IMR-90 (cell line): ENCODE measurements around the gene GDF15. TPM values are rescaled to one million over a fixed set of nuclear protein-coding genes. Genes with fewer than 3 reads are reported as not detected.

Experiments used
- ATAC-seq: fragments of 200-7000 bp; cut with Tn5 transposase; 2 replicates; pipeline ENCODE4 v1.9.1; 2020; ENCODE audit warnings: low read depth, mild to moderate bottlenecking, moderate library complexity
- BruUV-seq: library from RNA; stranded (reverse); fragments of 400-500 nt; replicated peaks from 2 replicates; lab custom pipeline; 2021; lab: Mats Ljungman, UMichigan
- CTCF ChIA-PET: fragments of 300-600 bp; formaldehyde crosslinking; extraction: SDS; loops from one replicate; lab custom pipeline; 2021; ENCODE audit warnings: antibody characterized with exemption; lab: Yijun Ruan, JAX
- POLR2A ChIA-PET: fragments of 300-600 bp; sonication (Branson Sonifier 250); formaldehyde crosslinking; loops from one replicate; lab custom pipeline; 2022; ENCODE audit warnings: antibody characterized with exemption; ENCODE audit not compliant: unreplicated experiment; lab: Charles Lee
- DNase-seq: peaks from one replicate; pipeline ENCODE4 v3.0.0; 2013
- H2AFZ ChIP-seq: replicated peaks from 2 replicates; pipeline ENCODE3; 2013; ENCODE audit warnings: low read length, mild to moderate bottlenecking; ENCODE audit not compliant: poor library complexity
- H2AK5ac ChIP-seq: 2 replicates; pipeline ENCODE4 v1.6.1; 2013; ENCODE audit warnings: low read depth, low read length, inconsistent platforms
- H2AK9ac ChIP-seq: replicated peaks from 2 replicates; pipeline ENCODE3; 2013; ENCODE audit warnings: mild to moderate bottlenecking, low read depth, low read length, moderate library complexity; ENCODE audit not compliant: poor library complexity
- H2BK120ac ChIP-seq: 2 replicates; pipeline ENCODE4 v1.6.1; 2013; ENCODE audit warnings: low read depth, low read length, inconsistent platforms
- H2BK15ac ChIP-seq: 3 replicates; pipeline ENCODE4 v1.6.1; 2013; ENCODE audit warnings: low read depth, low read length, inconsistent platforms
- H2BK20ac ChIP-seq: 2 replicates; pipeline ENCODE4 v1.6.1; 2013; ENCODE audit warnings: low read depth, mild to moderate bottlenecking, inconsistent platforms, low read length, moderate library complexity
- H2BK5ac ChIP-seq: 2 replicates; pipeline ENCODE4 v1.6.1; 2013; ENCODE audit warnings: mild to moderate bottlenecking, low read depth, low read length, inconsistent platforms; ENCODE audit not compliant: poor library complexity, severe bottlenecking
- H3K14ac ChIP-seq: replicated peaks from 2 replicates; pipeline ENCODE4 v1.6.1; 2013; ENCODE audit warnings: low read depth, low read length, inconsistent platforms
- H3K18ac ChIP-seq: 2 replicates; pipeline ENCODE4 v1.6.1; 2013; ENCODE audit warnings: low read depth, low read length, control low read depth
- H3K23ac ChIP-seq: 2 replicates; pipeline ENCODE4 v1.6.1; 2013; ENCODE audit warnings: low read depth, low read length, inconsistent platforms
- H3K27ac ChIP-seq: 2 replicates; pipeline ENCODE4 v1.5.1; 2013; ENCODE audit warnings: mild to moderate bottlenecking, control low read depth, low read length; ENCODE audit not compliant: insufficient read depth
- H3K27me3 ChIP-seq: 2 replicates; pipeline ENCODE4 v1.6.1; 2013; ENCODE audit warnings: low read length; ENCODE audit not compliant: control insufficient read depth, insufficient read depth
- H3K36me3 ChIP-seq: 2 replicates; pipeline ENCODE4 v1.6.1; 2013; ENCODE audit warnings: low read length, mixed read lengths; ENCODE audit not compliant: control insufficient read depth, insufficient read depth
- H3K4ac ChIP-seq: 2 replicates; pipeline ENCODE4 v1.6.1; 2013; ENCODE audit warnings: low read depth, low read length, inconsistent platforms
- H3K4me1 ChIP-seq: 2 replicates; pipeline ENCODE4 v1.6.1; 2013; ENCODE audit warnings: low read length, mixed read lengths; ENCODE audit not compliant: control insufficient read depth, insufficient read depth
- H3K4me2 ChIP-seq: 2 replicates; pipeline ENCODE4 v1.6.1; 2013; ENCODE audit warnings: low read depth, mild to moderate bottlenecking, control low read depth, low read length, moderate library complexity
- H3K4me3 ChIP-seq: 2 replicates; pipeline ENCODE4 v1.5.1; 2013; ENCODE audit warnings: low read depth, mild to moderate bottlenecking, control low read depth, low read length, moderate library complexity; ENCODE audit not compliant: insufficient read depth
- H3K56ac ChIP-seq: 2 replicates; pipeline ENCODE4 v1.6.1; 2013; ENCODE audit warnings: low read length, inconsistent platforms; ENCODE audit not compliant: insufficient read depth; ENCODE audit errors: extremely low read depth
- H3K79me1 ChIP-seq, 2 experiments: 2 replicates each; pipeline ENCODE4 v1.6.1; 2013; ENCODE audit warnings: low read length in 2 of 2, inconsistent platforms in 1 of 2, low read depth in 1 of 2
- H3K9ac ChIP-seq: 2 replicates; pipeline ENCODE4 v1.6.1; 2013; ENCODE audit warnings: low read depth, low read length, control low read depth
- H3K9me1 ChIP-seq: 2 replicates; pipeline ENCODE4 v1.6.1; 2013; ENCODE audit warnings: low read length, inconsistent platforms; ENCODE audit not compliant: insufficient read depth
- H3K9me3 ChIP-seq: 2 replicates; pipeline ENCODE4 v1.6.1; 2013; ENCODE audit warnings: low read length; ENCODE audit not compliant: control insufficient read depth, insufficient read depth
- H4K20me1 ChIP-seq: 2 replicates; pipeline ENCODE4 v1.6.1; 2013; ENCODE audit warnings: low read length, inconsistent platforms; ENCODE audit not compliant: insufficient read depth
- H4K5ac ChIP-seq: 2 replicates; pipeline ENCODE4 v1.6.1; 2013; ENCODE audit warnings: mild to moderate bottlenecking, low read depth, low read length, control low read depth
- H4K8ac ChIP-seq, 2 experiments: 2 replicates each; pipeline ENCODE4 v1.6.1; 2013; ENCODE audit warnings: low read depth in 2 of 2, low read length in 2 of 2, control low read depth in 1 of 2, inconsistent platforms in 1 of 2
- H4K91ac ChIP-seq: 2 replicates; pipeline ENCODE4 v1.6.1; 2013; ENCODE audit warnings: low read depth, low read length, inconsistent platforms; ENCODE audit not compliant: insufficient read depth
- CTCF ChIP-seq: conservative IDR thresholded peaks from 2 replicates; pipeline ENCODE4 v1.5.1; 2012; ENCODE audit warnings: mild to moderate bottlenecking, low read depth, low read length, improper control_type of control experiment
- MAFK ChIP-seq: IDR thresholded peaks from 2 replicates; pipeline ENCODE4 v1.6.1; 2012; ENCODE audit warnings: low read depth, low read length, improper control_type of control experiment
- POLR2A ChIP-seq: IDR thresholded peaks from 2 replicates; pipeline ENCODE4 v1.6.1; 2012; ENCODE audit warnings: mild to moderate bottlenecking, low read depth, low read length
- RCOR1 ChIP-seq: IDR thresholded peaks from 2 replicates; pipeline ENCODE4 v1.6.1; 2012; ENCODE audit warnings: mild to moderate bottlenecking, low read length, improper control_type of control experiment; ENCODE audit not compliant: insufficient replicate concordance
- RFX5 ChIP-seq: IDR thresholded peaks from 2 replicates; pipeline ENCODE4 v1.8.0; 2012; ENCODE audit warnings: low read depth, mild to moderate bottlenecking, low read length, moderate library complexity
- SMC3 ChIP-seq: fragments of 150-350 bp; IDR thresholded peaks from 2 replicates; pipeline ENCODE4 v1.6.1; 2016; ENCODE audit warnings: low read depth, mild to moderate bottlenecking, antibody characterized with exemption, low read length, moderate library complexity
- WGBS, 2 experiments: methylation state at CpG; one replicate each; pipeline versions ENCODE4 v1.1.5 to v1.1.7; 2013; ENCODE audit warnings: missing lambda C conversion rate in 2 of 2; ENCODE audit not compliant: insufficient read length in 1 of 2; ENCODE audit errors: extremely low coverage in 2 of 2; 5-methylcytosine and 5-hydroxymethylcytosine counted together
- dilution Hi-C: fragments of 300-500 bp; cut with HindIII; formaldehyde crosslinking; loops from one replicate; pipeline ENCODE4 v1.14.3; 2018; ENCODE audit warnings: low sequenced_read_pairs; ENCODE audit not compliant: unreplicated experiment
- in situ Hi-C: fragments of 300-500 bp; cut with MboI; formaldehyde crosslinking; loops from 3 replicates; pipeline ENCODE4 v1.14.3; 2019; ENCODE audit warnings: low sequenced_read_pairs, inconsistent platforms, mixed read lengths
- intact Hi-C: fragments of 100-400 bp; cut with micrococcal nuclease; formaldehyde crosslinking; loops from 2 replicates; pipeline ENCODE4 v1.10.0; 2022
- polyA plus RNA-seq, 3 experiments: library from polyadenylated mRNA; depleted of rRNA; stranded (reverse); fragments of >200 nt; gene quantifications; 2 replicates each; pipeline ENCODE4 v1.2.3, GENCODE V29; 2012; ENCODE audit warnings: low replicate concordance in 1 of 3
- total RNA-seq: library from RNA; depleted of rRNA; stranded (reverse); fragments of >200 nt; gene quantifications from 2 replicates; pipeline ENCODE4 v1.2.3, GENCODE V29; 2012

The GDF15 gene
- total and polyA plus RNA-seq, 2 of the 4 experiments (the other 2 are of a cell fraction), result 5.6 to 49.8 TPM

GRCh38 chr19:18412610-18413239 lies 26.8 kb downstream of the GDF15 start:
- peaks cover 0 to 10% of the 10 kb centered on the region in 2 experiments; a peak in 2 of 4 replicates for H3K79me1 ChIP-seq
- dilution Hi-C loops (no loop called here), in situ Hi-C loops (loop anchor here (10.0 kb wide), 2 partner anchors 218 to 298 kb away; partner anchors contain the start of gene MPV17L2), intact Hi-C loops (loop anchor here (10.0 kb wide), 1 partner anchor 208 kb away; the partner anchor contains the start of gene RAB3A)
- H2BK15ac ChIP-seq, result no peak overlapping the region
- no peak overlapping the region for H3K14ac ChIP-seq
- CTCF ChIA-PET, result no interaction called here
- no peaks in the 10 kb centered on the region for H3K36me3 ChIP-seq
- H3K4me2 ChIP-seq, result no peak overlapping the region
- no peak overlapping the region for H3K27ac ChIP-seq
- ATAC-seq, result no peak
- DNase-seq, result no peak
- H3K9ac ChIP-seq, result no peak overlapping the region
- no peak overlapping the region for H2BK20ac ChIP-seq
- no TSS peak for BruUV-seq
- H4K91ac ChIP-seq, result no peak overlapping the region
- peaks cover 4% of the 10 kb centered on the region; the same call in 1 of the 2 replicates for H3K9me1 ChIP-seq
- no peak overlapping the region for H2BK5ac ChIP-seq
- H3K27me3 ChIP-seq, result no peaks in the 10 kb centered on the region
- H3K4ac ChIP-seq, result no peak overlapping the region
- no peaks in the 10 kb centered on the region for H4K20me1 ChIP-seq
- no peak overlapping the region for H4K5ac ChIP-seq
- no peak overlapping the region for H2AFZ ChIP-seq
- H2AK9ac ChIP-seq, result no peak overlapping the region
- TF ChIP-seq RFX5, result no peak
- TF ChIP-seq CTCF, result no peak
- no peak for TF ChIP-seq RCOR1
- TF ChIP-seq MAFK, result no peak
- TF ChIP-seq POLR2A, result no peak
- no peak for TF ChIP-seq SMC3
- H2BK120ac ChIP-seq, result no peak overlapping the region
- no peak overlapping the region for H3K4me3 ChIP-seq
- H2AK5ac ChIP-seq, result no peak overlapping the region
- H4K8ac ChIP-seq, result no peak overlapping the region
- H3K4me1 ChIP-seq, result peaks cover 24% of the 10 kb centered on the region
- no peak overlapping the region for H3K23ac ChIP-seq
- no peak overlapping the region for H3K56ac ChIP-seq
- WGBS, 2 experiments, result 88% methylated on average over 5 of the region's 16 CpGs; no CpG with 5 or more reads in 1 of the 2 experiments
- POLR2A ChIA-PET, result no interaction called here
- no peak overlapping the region for H3K18ac ChIP-seq
- H3K9me3 ChIP-seq, result no peaks in the 10 kb centered on the region
